GM19035 (cell line): ENCODE results near the gene XIRP1.

ENCODE experiments used
- ATAC-seq: cut with Tn5 transposase; IDR thresholded peaks from one replicate; pipeline ENCODE4 v1.9.1; 2021; ENCODE audit not compliant: unreplicated experiment

XIRP1 gene

GRCh38 chr3:39144748-39145380, 47.5 kb downstream of the XIRP1 start:
- ATAC-seq = no peak

GRCh38 chr3:39144095-39144747, 48.2 kb downstream of the XIRP1 start:
- ATAC-seq = no peak

DNA sequence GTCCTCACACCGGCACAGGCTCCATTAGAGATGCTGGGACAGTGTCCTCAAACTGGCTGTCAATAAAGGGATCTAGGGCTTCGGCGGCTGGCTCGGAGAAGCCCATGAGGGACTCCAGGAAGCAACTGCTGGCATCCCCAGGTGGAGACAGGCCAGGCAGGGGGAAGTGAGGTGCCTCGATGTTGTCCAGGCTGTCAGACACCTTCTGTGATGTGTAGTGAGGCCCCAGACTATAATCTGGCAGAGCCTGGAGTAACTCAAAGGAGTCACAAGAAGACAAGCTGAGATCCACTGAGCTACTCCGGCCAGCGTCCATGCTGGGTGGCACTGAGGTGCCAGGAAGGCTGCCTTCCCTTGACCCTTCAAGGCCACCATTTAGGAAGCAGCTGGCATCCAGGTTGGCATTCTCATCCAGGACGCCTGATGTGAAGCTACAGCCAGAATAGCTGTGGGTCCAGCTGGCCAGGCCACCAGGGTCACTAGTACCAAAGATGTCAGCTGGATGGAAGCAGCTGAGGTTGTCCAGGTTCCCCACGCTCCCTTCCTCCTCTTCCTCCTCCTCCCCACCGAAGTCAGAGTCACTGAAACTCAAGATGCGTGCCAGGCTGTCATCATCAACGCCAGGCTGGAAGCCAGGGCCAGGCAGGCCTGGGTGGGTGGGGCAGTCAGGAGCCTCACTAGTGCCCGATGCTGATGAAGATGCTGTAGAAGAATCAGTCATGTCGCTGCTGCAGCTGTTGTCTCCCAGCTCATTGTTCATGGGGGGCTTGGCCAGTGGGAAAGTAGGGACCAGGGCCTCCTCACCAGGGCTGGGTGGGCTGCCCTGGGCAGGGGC, 49.1 kb downstream of the XIRP1 start:
- no peak for ATAC-seq

DNA sequence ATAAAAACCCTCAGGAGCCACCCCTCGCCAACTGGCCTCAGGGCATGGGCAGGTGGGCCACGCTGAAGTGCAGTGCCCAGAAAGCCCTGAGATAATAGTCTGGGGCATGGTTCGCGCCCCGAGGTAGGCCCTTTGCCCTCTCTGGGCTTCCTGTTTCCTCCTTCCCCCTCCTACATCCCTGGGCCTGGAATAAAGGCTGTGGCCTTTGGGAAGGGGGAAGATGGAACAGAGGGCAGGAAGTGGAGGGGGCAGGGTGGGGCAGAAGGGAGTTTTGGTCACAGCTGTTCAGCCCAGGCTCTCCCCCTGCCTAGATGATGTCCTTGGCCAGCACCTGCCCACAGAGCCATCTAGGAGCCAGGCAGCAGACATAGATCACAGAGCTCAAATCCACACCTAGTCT, 50.3 kb downstream of the XIRP1 start:
- ATAC-seq = no peak

GRCh38 chr3:39141171-39141995, 51.0 kb downstream of the XIRP1 start:
- no peak for ATAC-seq

DNA sequence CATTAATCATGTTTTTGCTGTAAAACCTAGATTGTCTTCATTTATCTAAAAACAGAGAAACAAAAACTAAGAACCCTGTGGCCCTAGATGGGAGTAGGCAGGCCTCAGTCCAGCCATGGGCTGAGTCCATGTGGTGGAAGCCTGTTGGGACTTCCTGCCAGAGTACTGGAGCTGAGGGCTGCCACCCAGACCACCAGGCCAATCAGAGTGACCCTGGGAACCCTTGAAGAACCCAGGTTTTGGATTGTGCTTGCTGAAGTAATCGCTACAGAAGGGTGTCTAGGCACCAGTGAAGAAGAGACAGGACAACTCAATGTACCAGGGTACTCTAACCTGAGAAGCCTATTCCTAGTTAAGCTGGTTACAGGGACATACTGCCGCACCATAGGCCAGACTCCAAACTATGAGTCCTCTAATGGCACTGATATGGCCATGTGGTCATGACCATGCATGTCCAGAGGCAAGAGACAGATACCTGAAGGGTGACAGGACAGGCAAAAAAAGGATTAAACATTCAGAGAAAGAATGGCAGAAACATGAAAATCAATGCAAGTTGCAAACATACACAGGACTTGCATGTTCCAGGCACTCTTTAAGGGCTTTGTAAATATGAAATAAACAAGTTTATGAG, 51.9 kb downstream of the XIRP1 start:
- ATAC-seq = no peak

DNA sequence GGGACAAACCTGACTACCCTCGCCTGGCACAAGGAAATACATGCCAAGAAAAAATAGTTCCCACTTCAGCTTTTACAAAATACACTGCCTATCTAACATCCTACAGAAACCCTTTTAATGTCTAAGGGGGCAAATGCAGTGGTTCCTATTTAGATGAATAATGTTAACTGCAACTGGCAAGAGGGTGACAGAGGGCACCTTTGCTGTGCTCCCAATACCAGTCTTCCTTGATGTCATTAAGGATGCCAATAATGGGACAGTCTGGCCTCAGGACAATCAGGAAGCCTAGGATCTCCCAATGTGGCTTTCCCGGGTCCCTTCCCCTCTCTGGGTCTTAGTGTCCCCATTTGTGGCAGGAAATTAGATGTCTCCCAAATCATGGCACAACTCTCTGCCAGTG, 53.0 kb downstream of the XIRP1 start:
- no peak for ATAC-seq

DNA sequence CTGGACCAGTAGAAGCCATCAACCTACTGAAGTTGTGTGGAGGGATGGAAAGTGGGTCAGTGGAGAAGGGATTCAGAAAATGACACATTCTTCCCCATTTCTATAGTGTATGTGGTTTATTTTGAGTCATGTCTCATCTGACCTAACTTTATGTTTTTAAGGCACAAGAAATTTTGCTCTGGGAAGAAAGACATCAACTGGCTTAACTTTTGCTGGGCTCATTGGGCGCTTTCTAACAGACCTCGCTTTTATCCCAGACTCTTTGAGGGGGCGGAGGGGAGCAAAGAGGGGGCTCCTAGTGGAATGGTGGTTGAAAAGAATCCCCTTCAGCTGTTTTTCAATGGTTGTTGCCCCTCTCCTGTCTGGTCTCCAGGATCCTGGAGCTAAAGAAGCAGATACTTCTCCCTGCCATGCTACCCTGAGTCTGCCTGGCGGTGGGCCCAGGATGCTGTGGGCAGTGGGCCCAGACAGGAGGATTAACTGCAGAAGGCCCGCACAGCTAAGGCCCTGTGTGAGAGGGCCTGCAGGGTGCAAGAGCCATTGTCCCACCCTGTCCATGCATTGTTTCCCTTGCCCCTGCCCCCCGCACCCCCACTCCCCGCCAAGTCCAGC, 53.5 kb downstream of the XIRP1 start:
- ATAC-seq = no peak

DNA sequence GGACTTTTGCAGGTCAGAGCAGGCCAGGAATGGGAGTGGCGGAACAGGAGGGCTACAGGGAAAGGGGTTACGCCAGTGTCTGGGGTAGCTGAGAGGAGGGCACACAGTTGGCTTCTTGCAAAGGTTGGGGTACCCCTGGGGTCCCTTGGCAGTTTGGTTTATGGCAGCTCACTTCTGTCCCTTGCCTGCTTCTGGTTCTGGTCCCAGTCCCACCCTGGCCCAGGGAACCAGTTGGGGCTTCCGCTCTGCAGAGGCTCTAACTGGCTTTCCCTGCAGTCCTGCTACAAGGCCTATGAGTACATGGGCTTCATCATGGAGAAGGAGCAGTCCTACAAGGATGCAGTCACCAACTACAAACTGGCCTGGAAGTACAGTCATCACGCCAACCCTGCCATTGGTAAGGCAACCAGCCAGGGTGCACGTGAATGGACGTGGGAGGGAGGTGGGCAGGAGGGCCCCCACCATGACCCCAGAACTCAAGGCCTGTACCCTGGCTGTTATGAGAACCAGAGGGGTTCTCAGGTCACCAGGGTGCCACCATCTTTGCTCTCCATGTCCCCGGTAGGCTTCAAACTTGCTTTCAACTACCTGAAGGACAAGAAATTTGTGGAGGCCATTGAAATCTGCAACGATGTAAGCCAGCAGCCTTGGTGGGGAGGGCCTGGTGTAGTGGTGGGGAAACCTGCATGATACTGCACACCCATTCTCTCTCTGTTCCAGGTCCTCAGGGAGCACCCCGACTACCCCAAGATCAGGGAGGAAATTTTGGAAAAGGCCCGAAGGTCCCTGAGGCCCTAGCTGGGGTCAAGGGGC, 54.2 kb downstream of the XIRP1 start:
- ATAC-seq = no peak

- no peak for ATAC-seq
These were observed 54.9 kb downstream of the XIRP1 start for GRCh38 chr3:39137435-39137936.

- no peak for ATAC-seq
These were observed 55.6 kb downstream of the XIRP1 start for GRCh38 chr3:39136533-39137434.

GRCh38 chr3:39135170-39135805, 57.1 kb downstream of the XIRP1 start:
- ATAC-seq = no peak

DNA sequence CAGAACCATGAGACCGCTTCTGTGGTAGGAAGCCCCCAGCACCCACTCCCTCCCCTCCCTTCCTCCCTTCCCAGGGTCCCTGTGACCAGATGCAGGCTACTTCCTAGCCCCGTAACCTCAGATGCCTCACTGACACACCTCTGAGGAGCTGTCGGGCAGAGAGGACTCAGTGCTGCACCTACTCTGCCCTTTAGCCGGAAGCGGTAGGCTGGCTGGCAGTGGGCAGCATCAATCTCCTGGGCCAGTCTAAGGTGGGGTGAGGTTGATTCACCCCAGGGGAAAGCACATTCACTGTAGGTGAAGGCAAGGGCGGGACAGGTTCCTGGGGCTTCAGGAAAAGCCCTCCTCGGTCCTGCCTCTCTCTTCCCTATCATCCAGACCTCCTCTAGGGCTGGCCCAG, 58.1 kb downstream of the XIRP1 start:
- no peak for ATAC-seq

DNA sequence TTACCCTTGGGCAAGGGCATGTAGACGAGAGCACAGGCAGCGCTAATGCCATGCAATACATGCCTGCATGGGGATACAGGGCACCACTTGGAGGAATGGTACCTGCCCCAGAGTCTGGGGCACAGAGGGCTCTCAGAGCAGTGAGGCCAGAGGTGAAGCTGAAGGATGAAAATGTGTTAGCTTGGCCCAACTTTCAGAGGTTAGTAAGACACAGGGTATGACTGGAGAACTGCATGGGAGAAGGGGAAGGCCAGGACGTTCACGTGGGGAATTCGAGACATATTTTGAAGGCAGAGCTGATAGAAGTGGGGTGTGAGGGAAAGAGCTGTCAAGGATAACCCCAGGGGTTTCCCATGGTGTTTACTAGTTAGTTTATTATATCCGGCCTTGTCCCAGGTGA, 58.6 kb downstream of the XIRP1 start:
- ATAC-seq = no peak
